GM21576 (cell line): Measurements from ENCODE around the gene ZMYND8.

ENCODE experiments used
- ATAC-seq: cut with Tn5 transposase; IDR thresholded peaks from one replicate; pipeline ENCODE4 v1.9.1; 2021; ENCODE audit warnings: mild to moderate bottlenecking, moderate library complexity; ENCODE audit not compliant: unreplicated experiment

The ZMYND8 gene

DNA sequence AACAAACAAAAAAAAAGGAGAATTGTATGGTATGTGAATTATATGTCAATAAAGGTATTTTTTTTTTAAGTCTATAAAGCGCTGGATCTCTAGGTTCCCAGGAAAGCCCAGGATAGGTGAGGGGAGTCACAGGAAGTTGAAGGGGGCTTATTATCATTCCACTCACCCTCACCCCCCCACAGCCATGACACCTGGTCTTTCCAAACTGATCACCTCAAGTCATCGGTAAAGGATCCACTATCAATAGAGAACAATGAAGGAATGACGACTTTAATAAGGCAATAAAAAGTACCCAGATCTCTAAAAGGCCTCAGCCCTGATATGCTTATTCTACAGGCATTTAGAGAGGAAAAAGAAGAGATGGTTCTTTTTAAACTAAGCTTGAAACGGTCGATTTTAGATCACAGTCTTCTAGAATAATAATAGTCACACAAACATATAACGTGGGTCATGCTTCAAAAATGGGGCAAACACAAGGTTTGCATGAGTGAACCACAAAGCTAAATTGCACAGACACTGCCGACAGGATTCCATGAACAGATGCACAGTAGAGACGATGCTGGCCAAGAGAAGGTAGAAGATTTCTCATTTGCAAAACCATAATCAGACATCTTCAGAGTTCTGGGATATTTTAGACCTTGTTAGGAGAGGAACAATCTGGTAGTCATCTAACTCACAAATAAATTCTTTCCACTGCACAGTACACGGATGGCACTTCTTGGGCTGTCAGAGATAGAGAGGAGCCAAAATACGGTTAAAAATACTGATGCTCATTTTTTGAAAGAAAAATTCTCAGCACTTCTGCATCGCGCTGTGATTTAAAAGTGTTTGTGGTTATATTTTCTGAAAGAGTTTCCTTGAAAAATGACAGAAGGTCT, 21.0 kb downstream of the ZMYND8 start:
- no peak for ATAC-seq

DNA sequence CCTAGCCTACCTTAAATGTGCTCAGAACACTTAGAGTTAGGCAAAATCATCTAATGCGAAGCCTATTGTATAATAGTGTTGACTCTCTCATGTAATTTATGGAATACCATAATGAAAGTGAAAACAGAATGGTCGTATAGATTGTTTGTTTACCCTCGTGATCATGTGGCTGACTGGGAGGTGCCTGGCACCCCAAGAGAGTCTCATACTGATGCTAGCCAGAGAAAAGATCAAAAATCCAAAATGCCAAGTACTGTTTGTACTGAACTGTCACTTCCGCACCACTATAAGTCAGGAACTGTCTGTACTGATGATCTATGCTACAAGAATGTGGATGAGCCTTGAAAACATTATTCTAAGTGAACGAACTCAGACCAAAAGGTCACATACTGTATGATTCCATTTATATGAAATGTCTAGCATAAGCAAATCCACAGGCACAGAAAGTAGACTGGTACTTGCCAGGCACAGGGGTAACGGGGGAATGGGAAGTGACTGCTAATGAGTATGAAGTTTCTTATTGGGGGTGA, 22.4 kb downstream of the ZMYND8 start:
- ATAC-seq = no peak

DNA sequence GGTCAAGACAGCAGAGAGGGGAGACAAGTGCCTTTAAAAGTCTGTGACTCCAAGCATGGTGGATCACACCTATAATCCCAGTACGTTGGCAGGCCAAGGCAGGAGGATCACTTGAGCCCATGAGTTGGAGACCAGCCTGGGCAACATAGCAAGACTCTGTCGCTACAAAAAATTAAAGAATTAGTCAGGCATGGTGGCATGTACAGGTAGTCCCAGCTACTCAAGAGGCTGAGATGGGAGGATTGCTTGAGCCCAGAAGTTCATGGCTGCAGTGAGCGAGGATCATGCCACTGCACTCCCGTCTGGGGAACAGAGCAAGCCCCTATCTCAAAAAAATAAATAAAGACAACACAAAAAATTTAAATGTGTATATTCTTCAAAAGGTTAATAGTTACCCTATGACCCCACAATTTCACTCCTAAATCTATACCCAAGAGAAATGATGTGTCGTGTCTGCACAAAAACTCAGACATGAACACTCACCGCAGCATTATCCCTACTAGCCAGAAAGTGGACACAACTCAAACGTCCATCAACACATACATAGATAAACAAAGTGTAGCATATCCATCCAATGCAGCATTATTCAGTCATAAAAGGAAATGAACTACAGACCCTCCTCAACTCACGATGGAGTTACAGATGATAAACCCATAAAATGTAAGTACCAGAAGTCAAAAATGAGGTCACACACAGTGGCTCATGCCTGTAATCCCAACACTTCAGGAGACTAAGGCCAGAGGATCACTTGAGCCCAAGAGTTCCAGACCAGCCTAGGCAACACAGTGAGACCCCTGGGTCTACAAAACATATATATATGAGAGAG, 23.9 kb downstream of the ZMYND8 start:
- ATAC-seq = no peak

DNA sequence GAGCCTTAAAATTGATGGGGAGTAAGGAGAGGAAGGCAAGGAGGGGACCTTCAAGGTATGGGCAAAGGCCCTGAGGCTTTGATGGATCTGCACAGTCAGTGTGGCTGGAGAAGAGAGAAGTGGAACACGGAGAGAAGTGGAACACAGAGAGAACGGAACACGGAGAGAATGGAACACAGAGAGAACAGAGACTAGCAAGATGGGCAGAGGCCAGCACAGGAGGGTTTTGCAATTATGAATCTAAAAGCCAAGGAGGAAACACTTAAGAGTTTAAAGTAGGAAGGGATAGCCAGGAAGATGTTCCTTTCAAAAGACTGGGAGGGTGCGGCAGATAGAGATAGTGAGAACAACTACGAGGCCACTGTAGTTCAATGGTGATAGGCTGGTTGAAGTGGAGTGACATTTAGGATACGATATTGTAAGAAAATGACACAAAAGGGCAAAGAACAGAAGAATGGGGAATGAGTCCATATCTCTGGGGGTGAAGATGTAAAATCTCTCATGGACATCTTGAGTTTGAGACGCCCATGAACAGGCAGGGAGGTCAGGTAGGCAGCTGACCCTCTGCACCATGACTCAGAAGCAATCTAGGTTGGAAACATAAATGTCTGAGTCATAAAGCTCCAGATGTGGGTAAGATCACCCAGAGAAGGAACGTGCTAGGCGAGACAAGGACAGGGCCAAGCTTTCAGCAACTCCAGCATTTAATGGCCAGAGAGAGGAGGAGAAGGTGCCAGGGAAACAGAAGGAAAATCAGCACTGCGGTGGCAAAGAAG, 25.4 kb downstream of the ZMYND8 start:
- no peak for ATAC-seq

DNA sequence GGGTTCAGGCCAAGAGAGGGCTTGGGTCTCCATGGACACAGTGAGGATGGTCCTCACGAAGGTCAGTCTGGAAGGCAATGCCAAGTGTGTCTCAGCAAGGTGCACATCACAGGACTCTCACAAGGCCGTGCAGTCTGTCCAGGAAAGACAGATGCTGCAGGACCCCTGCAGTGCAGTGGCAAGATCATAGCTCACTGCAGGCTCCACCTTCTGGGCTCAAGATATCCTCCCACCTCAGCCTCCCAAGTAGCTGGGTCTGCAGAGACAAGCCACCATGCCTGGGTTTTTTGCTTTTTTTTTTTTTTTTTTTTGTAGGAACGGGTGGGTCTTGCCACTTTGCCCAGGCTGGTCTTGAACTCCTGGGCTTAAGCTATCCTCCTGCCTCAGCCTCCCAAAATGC, 26.4 kb downstream of the ZMYND8 start:
- ATAC-seq = no peak

DNA sequence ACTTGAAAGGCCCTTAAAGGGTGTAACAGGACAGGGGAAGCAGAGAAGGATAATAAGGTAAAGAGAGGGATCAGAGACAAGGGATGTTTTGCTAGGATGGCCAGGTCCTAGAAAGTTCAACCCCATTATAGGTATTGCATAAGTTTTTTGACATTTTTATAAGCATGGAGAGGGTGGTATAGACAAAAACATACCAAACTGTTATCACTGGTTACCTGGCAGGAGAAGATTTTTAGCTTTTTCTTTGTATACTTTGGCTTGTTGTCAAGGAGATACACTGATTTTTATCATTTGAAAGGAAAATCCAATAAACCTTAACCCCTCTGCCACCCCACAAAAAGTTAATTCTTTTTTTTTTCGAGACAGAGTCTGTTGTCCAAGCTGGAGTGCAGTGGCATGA, 28.4 kb downstream of the ZMYND8 start:
- no peak for ATAC-seq

DNA sequence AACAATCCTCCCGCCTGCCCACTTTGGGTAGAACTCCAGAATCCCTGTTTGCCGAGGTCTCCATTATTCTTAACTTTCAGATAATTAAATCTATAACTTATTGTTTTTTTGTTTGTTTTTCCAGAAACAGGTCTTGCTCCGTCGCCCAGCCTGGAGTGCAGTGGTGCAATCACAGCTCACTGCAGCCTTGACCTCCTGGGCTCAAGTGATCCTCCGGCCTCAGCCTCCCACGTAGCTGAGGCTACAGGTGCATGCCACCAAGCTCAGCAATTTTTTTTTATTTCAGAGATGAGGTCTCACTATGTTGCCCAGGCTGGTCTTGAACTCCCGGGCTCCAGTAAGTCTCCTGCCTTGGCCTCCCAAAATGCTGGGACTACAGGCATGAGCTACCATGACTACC, 28.8 kb downstream of the ZMYND8 start:
- ATAC-seq = no peak

DNA sequence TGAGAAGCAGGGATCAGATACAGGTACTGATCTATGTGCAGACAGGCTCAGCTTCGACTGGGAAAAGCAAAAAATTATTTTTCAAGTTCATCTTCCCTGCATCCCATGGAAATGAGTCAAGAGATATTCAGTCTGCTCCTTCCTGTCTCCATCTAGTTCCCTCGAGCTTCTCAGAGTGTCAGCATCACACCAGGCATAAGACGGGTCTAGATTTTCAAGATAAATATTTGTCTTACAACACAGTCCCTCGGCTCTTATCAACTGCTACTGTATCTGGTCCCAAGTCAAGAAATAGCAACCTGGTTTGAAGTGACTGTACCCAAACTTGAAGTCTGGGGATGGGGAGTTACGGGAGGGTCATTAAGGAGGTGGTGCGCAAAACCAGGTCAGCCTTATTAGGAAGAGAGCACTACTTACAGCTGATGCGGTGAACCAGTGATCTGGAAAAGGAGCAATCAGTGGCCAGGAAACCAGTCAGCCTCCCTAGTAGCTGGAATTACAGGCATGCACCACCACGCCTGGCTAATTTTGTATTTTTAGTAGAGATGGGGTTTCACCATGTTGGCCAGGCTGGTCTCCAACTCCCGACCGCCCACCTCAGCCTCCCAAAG, 29.7 kb downstream of the ZMYND8 start:
- ATAC-seq = no peak

DNA sequence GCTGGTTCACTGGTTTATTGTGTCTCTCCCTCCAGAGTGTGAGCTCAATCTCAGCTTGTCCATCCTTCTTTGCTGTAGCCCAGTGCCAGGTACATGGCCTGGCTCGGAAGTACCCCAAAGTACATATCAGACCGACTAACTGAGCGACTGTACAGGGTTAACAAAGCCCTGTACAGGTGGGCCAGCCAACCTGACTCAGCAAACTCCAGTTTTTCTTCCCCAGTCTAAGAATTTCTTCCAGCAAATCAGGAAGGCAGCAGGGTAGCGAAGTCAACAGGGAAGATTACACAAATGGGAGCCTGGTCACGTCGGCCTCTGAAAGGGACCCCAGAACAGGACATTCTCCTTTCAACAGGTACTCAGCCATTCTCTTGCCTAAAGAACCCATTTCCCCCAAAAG, 31.3 kb downstream of the ZMYND8 start:
- no peak for ATAC-seq

DNA sequence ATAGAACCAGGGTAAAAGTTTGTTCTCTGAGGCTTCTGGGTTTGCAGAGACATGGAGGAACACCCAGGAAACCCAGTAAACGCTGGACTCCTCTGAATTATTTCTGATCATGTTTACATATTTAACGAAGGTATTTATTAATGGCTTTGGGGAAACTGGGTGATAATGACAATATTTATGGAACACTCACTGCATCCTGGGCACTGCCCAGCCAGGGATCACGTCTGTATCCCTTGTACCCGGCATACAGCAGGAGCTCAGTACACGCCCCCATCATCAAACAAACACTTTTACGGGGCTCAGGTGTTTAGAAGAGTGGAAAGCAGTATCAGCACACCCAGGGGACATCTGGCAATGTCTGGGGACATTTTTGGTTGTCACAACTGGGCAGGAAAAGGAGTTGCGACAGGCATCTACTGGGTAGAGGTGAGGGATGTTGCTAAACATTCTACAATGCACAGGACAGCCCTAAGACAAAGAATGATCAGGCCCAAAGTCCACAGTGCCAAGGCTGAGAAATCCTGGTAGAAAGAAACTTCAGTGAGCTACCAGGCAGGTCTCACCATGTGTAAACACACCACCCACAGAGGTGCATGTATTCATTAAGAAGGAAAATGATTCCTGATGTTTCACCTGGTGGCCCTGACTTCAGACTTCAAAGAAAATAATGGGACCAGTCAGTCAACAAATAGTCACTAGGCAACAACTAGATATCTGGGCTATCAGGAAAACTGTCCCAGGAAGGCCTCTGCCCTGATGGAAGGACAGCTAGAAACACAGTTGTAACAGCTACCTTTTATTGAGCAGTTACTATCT, 35.3 kb downstream of the ZMYND8 start:
- ATAC-seq = no peak

DNA sequence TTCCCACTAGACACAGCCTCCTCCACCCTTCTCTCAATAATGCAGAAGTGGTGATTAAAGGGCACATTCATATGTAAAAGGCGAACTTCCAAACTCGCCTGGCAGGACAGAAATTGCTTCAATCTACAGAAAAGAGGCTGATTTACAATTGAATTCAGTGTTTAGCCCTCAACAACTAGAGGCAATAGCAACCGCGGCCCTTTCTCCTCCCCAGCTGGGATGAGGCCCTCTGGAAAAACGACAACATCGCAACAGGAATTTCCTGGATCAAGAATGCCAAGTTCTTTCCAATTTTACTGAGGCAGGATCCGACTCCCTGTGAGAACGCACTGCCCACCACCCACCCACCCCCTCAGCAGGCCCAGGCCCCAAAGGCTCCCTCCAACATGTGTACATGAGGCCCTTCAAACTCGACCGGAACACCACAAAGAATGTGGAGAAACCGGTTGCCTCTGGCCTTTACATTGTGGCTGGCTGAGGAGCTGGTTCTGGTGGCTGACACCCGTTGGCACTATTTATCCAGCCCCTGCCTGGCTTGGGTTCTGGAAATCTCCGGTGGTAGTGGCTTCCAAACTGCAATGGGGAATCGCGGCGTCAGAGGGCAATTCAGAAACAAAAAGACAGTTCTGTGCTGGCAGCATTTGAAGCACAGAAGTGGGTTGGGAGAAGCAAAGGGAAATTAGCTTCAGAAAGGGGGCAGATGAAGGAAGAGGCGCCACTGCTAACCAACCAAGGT, 36.8 kb downstream of the ZMYND8 start:
- ATAC-seq = no peak

DNA sequence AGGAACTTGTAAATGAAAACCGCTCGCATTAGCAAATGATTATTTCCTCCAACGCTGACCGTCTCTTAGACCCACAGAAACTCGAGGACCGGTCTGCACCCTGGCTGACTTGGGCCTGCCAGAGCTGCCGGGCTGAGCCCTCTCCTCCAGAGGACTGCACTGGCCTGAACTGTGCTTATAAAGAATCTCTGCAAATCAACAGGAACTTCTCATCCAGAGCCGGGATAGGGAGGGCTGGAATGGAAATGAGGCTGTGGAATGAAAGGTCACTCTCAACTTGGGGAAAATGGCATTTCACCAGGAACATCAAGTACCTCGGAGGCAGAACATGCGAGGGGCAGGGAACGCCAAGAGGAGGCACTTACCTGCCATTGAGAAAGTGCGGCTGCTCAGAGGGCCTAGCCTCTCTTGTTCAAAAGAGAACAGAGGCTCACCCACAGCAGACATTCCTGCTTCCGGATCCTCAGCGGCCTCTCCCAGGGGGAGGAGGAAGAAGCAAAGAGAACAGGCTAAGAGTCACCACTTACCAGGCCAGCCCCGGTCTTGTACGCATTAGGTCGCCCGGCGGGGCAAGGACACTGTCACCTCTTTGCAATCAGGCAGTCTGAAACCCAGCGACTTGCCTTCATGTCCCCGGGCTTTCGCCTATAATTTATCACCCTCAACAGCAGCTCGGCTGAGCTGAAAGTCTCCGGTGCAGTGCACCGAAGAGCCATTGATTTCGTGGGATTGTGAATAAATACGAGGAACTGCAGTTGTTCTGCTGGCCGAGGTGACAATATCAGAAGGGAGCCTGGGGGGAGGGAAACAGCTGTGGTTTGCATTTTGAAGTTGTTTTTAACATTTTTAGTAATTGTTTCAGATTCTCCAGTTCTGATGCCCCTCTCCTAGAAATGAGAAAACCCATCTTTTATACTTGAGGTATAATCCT, 37.6 kb downstream of the ZMYND8 start:
- no peak for ATAC-seq

DNA sequence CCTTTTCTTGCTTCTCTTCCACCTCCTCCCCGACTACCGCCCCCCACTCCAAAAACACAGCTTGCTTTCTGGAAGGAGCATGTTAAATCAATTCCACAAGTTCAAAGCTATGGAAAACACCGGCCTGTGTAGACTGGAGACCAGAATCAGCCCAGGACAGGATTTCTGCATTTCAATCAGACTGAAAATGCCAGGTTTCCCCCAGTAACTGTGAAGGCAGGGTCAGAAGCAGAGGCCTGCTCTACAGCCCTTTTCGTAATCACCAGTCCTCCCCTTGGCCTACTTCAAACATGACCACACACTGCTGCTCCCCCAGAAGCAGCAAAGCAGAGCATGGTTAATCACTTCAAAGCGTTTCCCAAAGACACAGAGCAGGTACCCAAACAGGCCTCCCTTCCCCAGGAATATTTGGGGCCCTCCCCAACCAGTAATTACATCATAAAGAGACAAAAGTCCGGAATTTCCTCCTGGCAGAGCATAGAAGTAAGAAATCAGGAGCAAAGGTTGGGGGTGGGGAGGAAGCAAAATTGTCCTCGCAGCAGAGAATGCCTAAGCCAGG, 38.4 kb downstream of the ZMYND8 start:
- ATAC-seq = no peak

DNA sequence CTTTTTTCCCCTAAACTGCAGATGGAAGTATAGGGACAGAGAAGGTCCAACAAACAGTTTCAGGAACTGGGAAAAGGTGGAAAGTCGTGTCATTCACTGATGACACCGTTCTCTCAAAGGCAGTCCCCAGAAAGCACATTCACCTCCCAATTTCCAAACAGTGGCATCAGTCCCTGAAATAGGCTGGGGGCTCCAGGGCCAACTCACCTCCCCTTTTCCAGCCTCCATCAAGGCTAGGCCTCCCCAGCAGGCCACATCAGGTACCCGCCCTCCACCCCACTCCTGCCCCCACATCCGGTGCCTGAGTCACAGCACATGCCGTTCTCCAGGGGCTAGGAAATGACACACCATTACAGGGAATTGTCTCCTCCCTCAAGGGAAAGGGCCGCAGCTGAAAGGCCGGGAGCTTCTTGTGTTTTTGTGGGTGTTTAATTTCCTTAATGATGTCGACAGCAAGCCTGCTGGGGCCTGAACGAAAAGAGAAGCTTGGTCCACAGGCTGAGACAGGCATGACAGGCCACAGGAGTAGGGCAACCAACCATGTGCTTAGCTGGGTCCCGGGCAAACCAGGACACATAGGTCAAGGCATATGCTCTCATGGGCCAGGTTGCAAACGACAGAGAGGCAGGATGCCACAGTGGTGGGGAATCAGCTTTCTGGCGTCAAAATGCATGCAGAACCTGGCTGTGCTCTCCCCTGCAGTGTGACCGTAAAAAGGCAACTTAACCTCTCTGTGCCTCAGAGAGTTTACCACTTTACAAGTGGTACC, 39.2 kb downstream of the ZMYND8 start:
- no peak for ATAC-seq

DNA sequence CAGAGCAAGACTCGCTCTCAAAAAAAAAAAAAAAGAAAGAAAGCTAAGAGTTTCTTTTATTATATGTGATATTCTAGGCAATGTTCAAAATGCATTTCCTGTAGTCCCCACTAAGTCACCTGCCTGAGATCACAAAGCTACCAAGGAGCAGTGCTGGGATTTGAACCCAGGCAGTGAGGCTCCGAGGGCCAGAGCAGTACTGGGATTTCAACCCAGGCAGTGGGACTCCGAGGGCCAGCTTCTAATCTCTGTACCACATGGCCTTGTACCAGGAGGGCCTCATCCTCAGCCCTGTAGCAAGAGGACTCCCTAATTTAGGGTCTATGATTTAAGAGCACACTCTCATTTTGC, 39.7 kb downstream of the ZMYND8 start:
- ATAC-seq = no peak

DNA sequence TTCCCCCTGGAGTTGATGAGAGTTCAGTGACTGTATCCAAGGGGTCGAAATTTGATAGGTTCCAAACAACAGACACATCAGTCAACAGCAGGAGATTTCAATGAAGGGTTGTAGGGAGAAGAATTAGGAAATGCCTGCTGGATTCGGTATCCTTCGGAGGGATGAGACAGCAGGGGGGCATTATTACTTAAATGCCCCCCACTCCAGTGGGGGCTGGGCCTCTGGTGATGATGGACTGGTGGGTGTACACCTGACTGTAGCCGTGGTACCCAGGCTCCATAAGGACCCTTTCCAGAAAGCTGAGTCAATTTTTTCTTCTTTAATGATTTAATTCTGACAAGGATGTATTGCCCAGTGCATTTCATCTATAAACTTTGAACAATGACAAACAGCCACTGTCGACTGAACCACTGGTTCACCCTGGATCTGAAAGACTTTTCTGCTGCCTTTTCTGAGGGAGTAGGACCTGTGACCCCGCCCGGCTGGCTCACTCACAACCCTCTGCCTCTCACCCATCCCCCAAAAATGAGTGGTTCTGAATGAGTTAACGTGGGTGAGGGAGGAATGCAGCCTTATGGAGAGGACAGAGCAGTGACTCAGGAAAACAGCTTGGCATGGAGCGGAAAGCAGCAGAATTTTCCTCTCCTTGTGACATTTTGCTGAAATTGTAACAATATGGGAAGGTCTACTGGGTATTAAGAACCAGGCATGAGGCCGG, 41.0 kb downstream of the ZMYND8 start:
- ATAC-seq = no peak
